WTC11 (cell line): ENCODE results near the gene NSUN3. TPM values are rescaled to one million over a fixed set of nuclear protein-coding genes. Genes with fewer than 3 reads are reported as not detected.

Experiments used
- ATAC-seq: fragments of 200-7000 bp; cut with Tn5 transposase; 2 replicates; pipeline ENCODE4 v1.10.0; 2021; ENCODE audit warnings: mild to moderate bottlenecking, moderate library complexity
- CTCF ChIA-PET: fragments of 300-600 bp; sonication (Branson Sonifier 250); formaldehyde crosslinking; loops from one replicate; lab custom pipeline; 2021; ENCODE audit warnings: antibody characterized with exemption; lab: Charles Lee
- POLR2A ChIA-PET: fragments of 350-600 bp; sonication (Branson Sonifier 250); formaldehyde crosslinking; loops from one replicate; lab custom pipeline; 2021; ENCODE audit warnings: antibody characterized with exemption; lab: Charles Lee
- DNase-seq: peaks from one replicate; pipeline ENCODE4 v3.0.0; 2021; ENCODE audit warnings: low spot score
- H3K27ac Mint-ChIP-seq: 2 replicates; pipeline ENCODE4 v1.8.0; 2021; ENCODE audit warnings: mixed read lengths
- H3K27me3 Mint-ChIP-seq: 2 replicates; pipeline ENCODE4 v1.8.0; 2021; ENCODE audit warnings: low read depth, mild to moderate bottlenecking, moderate library complexity, mixed read lengths
- H3K36me3 Mint-ChIP-seq: 2 replicates; pipeline ENCODE4 v1.8.0; 2021; ENCODE audit warnings: mixed read lengths
- H3K4me1 Mint-ChIP-seq: 2 replicates; pipeline ENCODE4 v1.8.0; 2022; ENCODE audit warnings: mixed read lengths
- H3K4me3 Mint-ChIP-seq: 2 replicates; pipeline ENCODE4 v1.8.0; 2021; ENCODE audit warnings: mild to moderate bottlenecking, moderate library complexity, mixed read lengths
- H3K9me3 Mint-ChIP-seq: 2 replicates; pipeline ENCODE4 v1.8.0; 2021; ENCODE audit warnings: mixed read lengths
- AFF4 ChIP-seq: sonication (generic); formaldehyde crosslinking; IDR thresholded peaks from 2 replicates; pipeline ENCODE4 v1.8.1; 2023; ENCODE audit warnings: mild to moderate bottlenecking, missing genetic modification reagents, borderline replicate concordance
- FOXJ3 ChIP-seq: sonication (generic); formaldehyde crosslinking; IDR thresholded peaks from 2 replicates; pipeline ENCODE4 v1.9.0; 2021; ENCODE audit warnings: missing genetic modification reagents, mild to moderate bottlenecking, borderline replicate concordance
- GTF2I ChIP-seq: fragments of 250-450 bp; sonication (Bioruptor Pico); conservative IDR thresholded peaks from 2 replicates; pipeline ENCODE4 v1.4.0; 2021; ENCODE audit warnings: mild to moderate bottlenecking
- HMGXB4 ChIP-seq: sonication (generic); formaldehyde crosslinking; IDR thresholded peaks from 2 replicates; pipeline ENCODE4 v1.8.1; 2023; ENCODE audit warnings: mild to moderate bottlenecking, moderate library complexity, missing genetic modification reagents
- NFYB ChIP-seq: sonication (generic); formaldehyde crosslinking; conservative IDR thresholded peaks from 2 replicates; pipeline ENCODE4 v1.8.0; 2022; ENCODE audit warnings: low read depth, missing genetic modification reagents
- TCF7 ChIP-seq: sonication (generic); formaldehyde crosslinking; IDR thresholded peaks from 2 replicates; pipeline ENCODE4 v1.8.0; 2022; ENCODE audit warnings: mild to moderate bottlenecking, low read depth, missing genetic modification reagents, moderate library complexity
- USF2 ChIP-seq: sonication (generic); formaldehyde crosslinking; IDR thresholded peaks from 2 replicates; pipeline ENCODE4 v1.8.1; 2023; ENCODE audit warnings: mild to moderate bottlenecking, missing genetic modification reagents, moderate library complexity
- ZNF138 ChIP-seq: sonication (generic); formaldehyde crosslinking; conservative IDR thresholded peaks from 2 replicates; pipeline ENCODE4 v1.8.1; 2022; ENCODE audit warnings: mild to moderate bottlenecking, moderate library complexity, missing genetic modification reagents
- ZNF416 ChIP-seq: fragments of 250-450 bp; sonication (Bioruptor Pico); IDR thresholded peaks from 2 replicates; pipeline ENCODE4 v1.9.0; 2021; ENCODE audit warnings: mild to moderate bottlenecking, inconsistent platforms
- total RNA-seq: library from RNA; stranded (reverse); gene quantifications from 3 replicates; pipeline ENCODE4 v1.2.3, GENCODE V29; 2021
- TF ChIP-seq, protein P1 (sequence below): sonication (generic); formaldehyde crosslinking; IDR thresholded peaks from 2 replicates; pipeline ENCODE4 v1.8.0; 2023; ENCODE audit warnings: mild to moderate bottlenecking, missing genetic modification reagents
- TF ChIP-seq, protein P2 (sequence below): sonication (generic); formaldehyde crosslinking; conservative IDR thresholded peaks from 2 replicates; pipeline ENCODE4 v1.8.1; 2022; ENCODE audit warnings: mild to moderate bottlenecking, missing genetic modification reagents
- TF ChIP-seq, protein P3 (sequence below): sonication (generic); formaldehyde crosslinking; IDR thresholded peaks from 2 replicates; pipeline ENCODE4 v1.8.0; 2022; ENCODE audit warnings: mild to moderate bottlenecking, missing genetic modification reagents

Gene NSUN3
- total RNA-seq, 1 experiment from 2014 or later: 8.2 TPM

- TF ChIP-seq HMGXB4: no peak
- TF ChIP-seq, protein P1, sequence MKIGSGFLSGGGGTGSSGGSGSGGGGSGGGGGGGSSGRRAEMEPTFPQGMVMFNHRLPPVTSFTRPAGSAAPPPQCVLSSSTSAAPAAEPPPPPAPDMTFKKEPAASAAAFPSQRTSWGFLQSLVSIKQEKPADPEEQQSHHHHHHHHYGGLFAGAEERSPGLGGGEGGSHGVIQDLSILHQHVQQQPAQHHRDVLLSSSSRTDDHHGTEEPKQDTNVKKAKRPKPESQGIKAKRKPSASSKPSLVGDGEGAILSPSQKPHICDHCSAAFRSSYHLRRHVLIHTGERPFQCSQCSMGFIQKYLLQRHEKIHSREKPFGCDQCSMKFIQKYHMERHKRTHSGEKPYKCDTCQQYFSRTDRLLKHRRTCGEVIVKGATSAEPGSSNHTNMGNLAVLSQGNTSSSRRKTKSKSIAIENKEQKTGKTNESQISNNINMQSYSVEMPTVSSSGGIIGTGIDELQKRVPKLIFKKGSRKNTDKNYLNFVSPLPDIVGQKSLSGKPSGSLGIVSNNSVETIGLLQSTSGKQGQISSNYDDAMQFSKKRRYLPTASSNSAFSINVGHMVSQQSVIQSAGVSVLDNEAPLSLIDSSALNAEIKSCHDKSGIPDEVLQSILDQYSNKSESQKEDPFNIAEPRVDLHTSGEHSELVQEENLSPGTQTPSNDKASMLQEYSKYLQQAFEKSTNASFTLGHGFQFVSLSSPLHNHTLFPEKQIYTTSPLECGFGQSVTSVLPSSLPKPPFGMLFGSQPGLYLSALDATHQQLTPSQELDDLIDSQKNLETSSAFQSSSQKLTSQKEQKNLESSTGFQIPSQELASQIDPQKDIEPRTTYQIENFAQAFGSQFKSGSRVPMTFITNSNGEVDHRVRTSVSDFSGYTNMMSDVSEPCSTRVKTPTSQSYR (CRISPR knock-in tag): no peak
- TF ChIP-seq, protein P2, sequence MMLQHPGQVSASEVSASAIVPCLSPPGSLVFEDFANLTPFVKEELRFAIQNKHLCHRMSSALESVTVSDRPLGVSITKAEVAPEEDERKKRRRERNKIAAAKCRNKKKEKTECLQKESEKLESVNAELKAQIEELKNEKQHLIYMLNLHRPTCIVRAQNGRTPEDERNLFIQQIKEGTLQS (CRISPR knock-in tag): no peak
- TF ChIP-seq FOXJ3: no peak
- no peak for TF ChIP-seq ZNF416
These were observed 3.1 kb downstream of the NSUN3 start (continued) for GRCh38 chr3:94065819-94066480.

DNA sequence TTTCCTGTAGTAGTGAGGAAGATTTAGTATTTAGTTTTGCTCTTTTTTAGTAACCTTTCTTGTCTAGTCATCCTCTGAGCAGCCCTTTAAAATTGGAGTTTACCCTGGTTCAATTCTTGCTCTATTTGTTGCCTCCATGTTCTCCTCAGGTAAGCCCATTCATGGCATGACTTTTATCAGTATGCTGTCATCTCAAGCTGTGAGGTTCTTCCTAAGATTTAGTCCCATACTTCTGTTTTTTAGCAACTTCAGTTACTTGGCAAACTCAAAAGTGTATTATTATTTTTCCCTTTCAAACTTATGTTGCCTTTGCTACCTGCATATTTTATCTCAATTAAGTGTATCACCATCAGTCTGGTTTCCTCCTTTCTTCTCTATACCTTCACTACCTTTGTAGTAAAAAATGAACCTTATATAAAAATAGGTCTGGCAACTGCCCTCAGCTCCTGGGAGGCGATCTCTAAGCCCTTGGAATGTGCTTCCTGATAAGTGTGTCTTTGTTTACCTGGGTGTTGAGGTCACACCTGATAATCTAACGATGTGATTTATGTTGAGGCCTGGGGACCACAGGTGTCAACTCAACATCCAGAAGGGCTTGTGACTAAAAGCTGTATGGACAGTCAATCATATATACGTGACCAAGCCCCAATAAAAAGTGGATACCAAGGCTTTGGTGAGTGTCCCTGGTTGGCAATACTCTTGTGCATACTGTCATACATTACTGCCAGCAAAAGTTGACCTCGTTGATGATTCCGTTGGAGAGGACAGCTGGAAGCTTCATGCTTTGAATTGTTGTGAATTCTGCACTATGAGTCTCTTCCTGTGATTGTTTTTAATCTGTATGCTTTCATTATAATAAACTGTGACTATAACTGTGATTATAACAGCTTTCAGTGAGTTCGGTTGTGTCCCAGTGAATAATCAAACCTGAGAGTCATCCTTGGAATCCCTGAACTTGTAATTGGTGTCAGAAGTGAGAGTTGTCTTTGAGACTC, 3.9 kb downstream of the NSUN3 start:
- TF ChIP-seq TCF7 (CRISPR knock-in tag): no peak
- Mint-ChIP-seq H3K9me3 (no peaks in the 10 kb centered on the region), H3K27ac (no peak overlapping the region), H3K27me3 (no peaks in the 10 kb centered on the region), H3K4me3 (no peak overlapping the region), H3K36me3 (peaks cover 2% of the 10 kb centered on the region; the same call in 1 of the 2 replicates), H3K4me1 (peaks cover 11% of the 10 kb centered on the region)
- DNase-seq: no peak
- CTCF ChIA-PET: no interaction called here
- POLR2A ChIA-PET: no interaction called here
- no peak for ATAC-seq

DNA sequence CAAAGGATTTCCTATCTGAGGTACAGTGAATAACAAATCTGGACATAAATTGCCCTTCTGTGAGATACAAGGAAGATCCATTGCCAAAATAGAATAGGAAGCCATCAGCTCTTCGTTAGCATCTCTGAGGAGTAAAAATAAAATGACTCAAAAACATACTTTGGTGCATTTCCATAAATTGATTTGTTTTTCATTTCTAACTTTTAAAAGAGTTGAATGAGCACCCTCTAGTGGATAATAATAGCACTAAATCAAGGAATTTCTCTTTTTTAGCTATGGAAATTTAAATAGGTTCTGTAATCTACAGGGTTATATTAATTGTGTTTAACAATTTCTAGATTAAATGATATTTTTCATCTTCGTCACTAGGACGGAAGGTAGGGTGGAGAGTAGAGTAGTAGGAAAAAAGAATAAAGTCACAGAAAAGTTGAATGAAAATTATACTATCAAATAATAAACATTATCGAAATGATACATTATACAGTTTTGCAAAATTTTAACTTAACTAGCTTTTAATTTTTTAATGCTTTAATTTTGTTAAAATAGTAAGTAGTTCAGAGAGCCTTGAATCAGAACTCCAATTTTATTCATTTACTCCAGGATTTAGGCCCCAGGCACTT, 6.4 kb downstream of the NSUN3 start:
- Mint-ChIP-seq H3K36me3 (peaks cover 13% of the 10 kb centered on the region), H3K4me1 (no peaks in the 10 kb centered on the region), H3K27me3 (no peaks in the 10 kb centered on the region), H3K27ac (no peak overlapping the region), H3K4me3 (no peak overlapping the region), H3K9me3 (peaks cover 5% of the 10 kb centered on the region)
- ATAC-seq (no peak), DNase-seq (no peak)
- POLR2A ChIA-PET: no interaction called here
- CTCF ChIA-PET: interaction anchor here (0.5 to 1.0 kb wide), 8 partner anchors 11 to 75 kb away, joined by 3 to 5 read pairs (median 4); no protein-coding TSS in a partner anchor
- TF ChIP-seq NFYB (CRISPR knock-in tag) (no peak), AFF4 (CRISPR knock-in tag) (no peak), ZNF138 (CRISPR knock-in tag) (no peak), USF2 (no peak), GTF2I (CRISPR knock-in tag) (no peak)
- TF ChIP-seq, protein P3, sequence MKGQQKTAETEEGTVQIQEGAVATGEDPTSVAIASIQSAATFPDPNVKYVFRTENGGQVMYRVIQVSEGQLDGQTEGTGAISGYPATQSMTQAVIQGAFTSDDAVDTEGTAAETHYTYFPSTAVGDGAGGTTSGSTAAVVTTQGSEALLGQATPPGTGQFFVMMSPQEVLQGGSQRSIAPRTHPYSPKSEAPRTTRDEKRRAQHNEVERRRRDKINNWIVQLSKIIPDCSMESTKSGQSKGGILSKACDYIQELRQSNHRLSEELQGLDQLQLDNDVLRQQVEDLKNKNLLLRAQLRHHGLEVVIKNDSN (CRISPR knock-in tag): no peak
- TF ChIP-seq, protein P1 (CRISPR knock-in tag): no peak
